ENCODE data around the gene OR8B3.
"Not testable (repeated sequence)": the region's sequence is repeated elsewhere in the genome, so short reads cannot be mapped to it uniquely, and the experiment has no call there.

- TF ChIP-seq CTCF (conservative IDR thresholded peaks at IDR 0.05; ENCODE audit: low read depth in 2 of 2); POLR2AphosphoS5 (IDR thresholded peaks at IDR 0.05; ENCODE audit: low read depth): not testable (repeated sequence)
Measured at GRCh38 chr11:124382857-124383256, 16.0 kb downstream of the OR8B3 start.

Data from GM23338 (cell line).